NB4 (cell line): ENCODE measurements around the gene SRGAP1.

Experiments used
- POLR2A ChIP-seq: IDR thresholded peaks from 2 replicates; pipeline ENCODE4 v1.6.1; 2011; ENCODE audit warnings: mild to moderate bottlenecking; ENCODE audit not compliant: insufficient read length; ENCODE audit errors: extremely low read depth
- TF ChIP-seq, protein P1 (sequence below): IDR thresholded peaks from one replicate; pipeline ENCODE4 v1.5.1; 2012; ENCODE audit warnings: low read depth, low read length

DNA sequence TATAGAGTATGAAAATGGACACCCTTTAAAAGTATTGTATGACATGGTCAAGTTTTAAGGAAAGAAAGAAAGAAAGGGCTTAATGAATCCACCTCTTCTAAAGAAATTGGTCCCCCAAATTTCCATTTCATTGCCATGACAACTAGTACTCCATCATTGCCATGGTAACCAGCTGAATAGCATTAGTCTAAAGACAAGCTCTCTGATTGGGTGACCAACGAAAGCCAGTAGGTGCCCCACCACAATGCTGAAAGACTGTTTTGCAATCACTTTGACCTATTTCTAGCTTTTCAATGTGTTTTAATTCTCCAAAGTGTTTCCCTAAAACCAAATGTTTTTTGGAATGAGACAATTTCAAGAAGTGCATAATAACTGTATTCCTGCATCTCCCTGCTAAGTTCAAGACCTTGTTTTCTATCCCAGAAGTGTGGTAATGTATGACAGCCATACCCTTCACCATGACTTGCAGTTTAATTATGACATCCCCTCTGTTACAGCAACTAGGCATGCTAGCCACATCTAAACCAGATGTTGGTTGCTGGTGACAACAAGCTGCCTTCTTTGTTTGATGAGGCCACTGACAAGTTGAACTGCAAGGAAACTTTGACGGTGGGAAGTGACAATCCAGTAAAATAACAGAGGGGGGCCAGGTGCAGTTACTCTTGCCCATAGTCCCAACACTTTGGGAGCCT, 330.9 kb downstream of the SRGAP1 start:
- TF ChIP-seq, protein P1, sequence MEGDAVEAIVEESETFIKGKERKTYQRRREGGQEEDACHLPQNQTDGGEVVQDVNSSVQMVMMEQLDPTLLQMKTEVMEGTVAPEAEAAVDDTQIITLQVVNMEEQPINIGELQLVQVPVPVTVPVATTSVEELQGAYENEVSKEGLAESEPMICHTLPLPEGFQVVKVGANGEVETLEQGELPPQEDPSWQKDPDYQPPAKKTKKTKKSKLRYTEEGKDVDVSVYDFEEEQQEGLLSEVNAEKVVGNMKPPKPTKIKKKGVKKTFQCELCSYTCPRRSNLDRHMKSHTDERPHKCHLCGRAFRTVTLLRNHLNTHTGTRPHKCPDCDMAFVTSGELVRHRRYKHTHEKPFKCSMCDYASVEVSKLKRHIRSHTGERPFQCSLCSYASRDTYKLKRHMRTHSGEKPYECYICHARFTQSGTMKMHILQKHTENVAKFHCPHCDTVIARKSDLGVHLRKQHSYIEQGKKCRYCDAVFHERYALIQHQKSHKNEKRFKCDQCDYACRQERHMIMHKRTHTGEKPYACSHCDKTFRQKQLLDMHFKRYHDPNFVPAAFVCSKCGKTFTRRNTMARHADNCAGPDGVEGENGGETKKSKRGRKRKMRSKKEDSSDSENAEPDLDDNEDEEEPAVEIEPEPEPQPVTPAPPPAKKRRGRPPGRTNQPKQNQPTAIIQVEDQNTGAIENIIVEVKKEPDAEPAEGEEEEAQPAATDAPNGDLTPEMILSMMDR, result no peak
- TF ChIP-seq POLR2A, result no peak
